Measurements from ENCODE around the gene SNRPB2.

SNRPB2 gene
- 54.7 to 55.2 reads per million in 2 donors for total RNA-seq

DNA sequence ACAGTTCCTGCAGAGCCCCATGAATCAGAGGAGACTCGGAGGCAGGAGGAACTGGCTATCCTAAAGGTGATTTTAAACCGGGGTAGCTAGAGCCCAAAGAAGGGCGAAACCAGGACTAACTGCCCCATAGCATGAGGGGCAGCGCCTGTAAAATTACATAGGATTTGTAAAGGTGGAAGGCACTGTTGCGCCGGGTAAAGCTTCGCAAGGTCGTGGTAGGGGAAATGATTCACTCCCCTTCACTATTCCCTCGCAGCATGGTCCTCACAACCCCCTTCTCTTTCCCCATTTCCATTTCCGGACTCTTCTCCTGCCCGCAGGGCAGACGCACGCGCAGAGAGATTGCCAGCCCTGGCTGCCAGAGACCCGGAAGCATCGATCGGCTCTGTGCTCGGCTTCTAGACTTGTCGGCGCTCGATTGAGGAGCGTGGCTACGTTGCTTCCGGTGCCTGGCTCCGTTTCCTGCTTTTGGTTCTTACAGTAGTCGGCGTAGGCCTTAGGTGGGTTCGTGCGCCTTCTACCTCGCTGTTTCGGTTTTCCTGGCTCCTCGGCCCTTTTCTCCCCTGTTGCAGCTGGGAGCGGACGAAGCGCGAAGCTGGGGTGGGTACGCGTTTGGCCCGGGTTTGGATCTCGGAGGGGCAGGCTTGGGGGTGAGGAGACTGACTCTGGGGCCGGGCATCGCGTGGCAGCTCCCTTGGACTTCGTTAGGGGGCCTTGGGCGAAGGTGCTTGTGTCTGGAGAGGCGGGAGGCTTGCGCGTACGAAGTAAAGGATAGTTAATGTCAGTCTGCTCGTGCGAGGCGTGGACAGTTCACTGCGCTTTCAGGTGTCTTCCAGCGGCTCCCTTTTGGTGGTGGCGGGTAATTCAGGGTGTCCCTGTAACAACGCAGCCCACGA is at the start of gene SNRPB2:
SNRPB2 (plus strand) TSS at position 462 of the 896 bp plus-strand sequence. CDS start 1,677 bp downstream, outside the sequence.
- peak; percentile 69 to 98 (median 85) for DNase-seq

- DNase-seq = no peak
Observed at GRCh38 chr20:16684416-16684815, 45.4 kb upstream of the SNRPB2 start.

- no peak for DNase-seq
Observed at GRCh38 chr20:16689906-16690305, 39.9 kb upstream of the SNRPB2 start.

GRCh38 chr20:16691381-16691780 is 38.4 kb upstream of the SNRPB2 start:
- DNase-seq = no peak

- DNase-seq = no peak
Observed at GRCh38 chr20:16692009-16692408, 37.8 kb upstream of the SNRPB2 start.

GRCh38 chr20:16692442-16692841 is 37.4 kb upstream of the SNRPB2 start:
- no peak for DNase-seq

- no peak for DNase-seq
Observed at GRCh38 chr20:16693278-16693677, 36.5 kb upstream of the SNRPB2 start.

- no peak for DNase-seq
Observed at GRCh38 chr20:16694161-16694560, 35.7 kb upstream of the SNRPB2 start.

- no peak for DNase-seq
Observed at GRCh38 chr20:16695628-16696027, 34.2 kb upstream of the SNRPB2 start.

DNA sequence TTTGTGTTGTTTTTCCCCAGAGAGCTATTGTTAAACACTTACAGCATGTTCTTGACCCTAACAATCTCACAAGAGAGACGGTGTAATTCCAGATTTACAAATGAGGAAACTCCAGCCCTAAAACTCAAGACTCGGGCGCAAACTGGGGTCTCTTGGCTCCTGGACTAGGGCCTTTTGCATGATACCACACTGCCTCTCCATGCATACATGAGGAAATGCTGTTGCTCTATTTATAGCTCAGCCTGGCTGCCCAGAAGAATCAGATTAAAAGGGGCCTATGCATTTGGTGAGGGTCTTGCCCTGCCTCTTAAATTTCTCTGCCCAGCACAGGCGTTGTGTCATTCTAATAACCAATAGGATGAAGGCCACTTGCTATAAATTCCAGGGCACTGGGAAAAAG is 30.5 kb upstream of the SNRPB2 start:
- no peak for DNase-seq

- peak in 2 of 5 experiments; percentile 27 to 65 for DNase-seq
Observed at GRCh38 chr20:16701296-16701695, 28.5 kb upstream of the SNRPB2 start.

- no peak for DNase-seq
Observed at GRCh38 chr20:16703570-16703969, 26.3 kb upstream of the SNRPB2 start.

DNA sequence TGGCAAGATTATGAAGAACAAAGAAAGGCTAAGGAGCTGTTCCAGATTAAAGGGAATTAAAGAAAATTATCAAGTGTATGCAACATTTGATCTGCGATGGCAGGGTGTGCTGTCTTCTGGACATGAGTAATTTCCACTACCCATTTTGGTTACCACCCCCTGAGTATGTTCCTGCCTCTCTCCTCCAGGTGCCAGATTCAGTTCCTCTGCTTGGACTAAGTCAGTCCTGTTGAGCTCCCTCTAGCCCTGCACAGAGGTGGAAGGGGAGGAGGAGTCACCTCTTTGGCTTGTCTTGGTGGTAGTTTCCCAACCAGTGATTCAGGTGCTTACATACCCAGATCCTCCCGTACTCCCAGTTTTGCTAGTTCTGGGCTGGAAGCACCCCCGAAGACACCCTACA is 22.2 kb upstream of the SNRPB2 start:
- DNase-seq = no peak

DNA sequence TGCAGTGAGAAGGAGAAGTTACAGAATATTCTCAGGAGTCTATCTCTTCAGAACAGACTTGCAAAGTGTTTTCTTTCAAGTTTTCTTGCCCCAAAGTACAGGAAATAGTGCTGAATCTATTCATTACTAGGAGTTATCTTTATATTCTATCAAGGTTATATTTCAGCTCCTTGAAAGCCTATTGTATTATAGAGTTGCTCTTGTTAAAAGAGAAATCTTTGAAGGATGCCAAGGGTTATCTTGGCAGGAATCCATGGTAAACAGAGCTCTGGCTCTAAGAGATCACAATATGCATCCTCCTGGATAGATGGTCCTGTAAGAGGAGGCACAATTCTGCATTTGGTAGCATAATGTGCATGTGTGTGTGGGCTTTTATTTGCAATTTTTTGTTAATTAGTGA is 21.2 kb upstream of the SNRPB2 start:
- DNase-seq = peak in 1 of 5 experiments; percentile 41

DNA sequence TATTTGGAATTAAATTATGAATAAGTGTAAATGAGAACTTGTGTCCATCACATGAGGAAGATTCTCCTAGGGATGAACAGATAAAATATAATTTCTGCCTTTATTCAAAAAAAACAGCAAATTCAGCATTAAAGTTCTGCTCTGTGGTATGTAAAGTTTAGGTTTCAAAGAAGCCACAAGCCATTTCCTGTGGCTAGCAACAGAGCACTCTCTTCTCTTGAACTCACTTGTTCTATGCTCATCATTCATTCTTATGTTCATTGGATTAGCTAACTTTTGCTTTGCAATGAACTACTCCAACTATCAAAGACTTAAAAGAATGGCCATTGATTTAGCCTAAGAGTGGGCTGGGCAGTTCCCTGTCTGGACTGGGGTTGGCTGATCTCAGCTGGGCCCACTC is 20.8 kb upstream of the SNRPB2 start:
- DNase-seq = peak in 2 of 5 experiments; percentile 18 to 89

- DNase-seq = no peak
Observed at GRCh38 chr20:16710781-16711180, 19.0 kb upstream of the SNRPB2 start.

GRCh38 chr20:16711661-16712258 is 18.1 kb upstream of the SNRPB2 start:
- DNase-seq = no peak

DNA sequence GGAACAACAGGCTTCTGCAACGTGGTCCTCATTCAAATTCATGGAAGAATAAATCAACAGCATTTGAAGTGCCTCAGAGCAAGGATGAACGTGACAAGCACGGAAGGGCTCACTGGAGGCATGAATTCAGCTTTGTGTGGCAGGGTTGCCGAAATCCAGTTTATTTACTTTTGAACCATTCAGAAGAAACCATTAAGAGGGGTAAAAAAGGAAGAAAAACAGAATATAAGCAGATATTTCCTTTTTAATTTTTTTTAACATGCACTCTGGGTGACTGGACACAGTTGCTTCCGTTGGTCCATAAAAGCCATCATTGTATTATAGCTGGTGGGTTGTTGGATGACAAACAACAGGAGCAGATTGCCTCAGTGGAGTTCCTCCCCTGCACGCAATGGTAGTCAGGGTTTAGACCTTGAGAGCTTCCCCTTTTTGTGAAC is 17.3 kb upstream of the SNRPB2 start:
- no peak for DNase-seq

DNA sequence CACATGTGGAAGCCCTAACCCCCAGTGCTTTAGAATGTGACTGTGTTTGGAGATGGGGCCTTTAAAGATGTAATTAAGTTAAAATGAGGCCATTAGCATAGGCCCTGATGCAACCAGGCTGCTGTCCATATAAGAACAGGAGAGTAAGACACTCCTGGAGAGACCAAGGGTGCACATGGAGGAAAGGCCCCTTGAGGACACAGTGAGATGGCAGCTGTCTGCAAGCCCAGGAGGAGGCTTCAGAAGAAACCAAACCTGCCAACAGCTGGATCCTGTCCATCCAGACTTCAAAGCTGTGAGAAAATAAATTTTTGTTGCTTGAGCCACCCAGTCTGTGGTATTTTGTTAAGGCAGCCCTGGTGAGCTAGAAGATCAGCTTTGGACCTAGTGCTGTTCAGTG is 16.8 kb upstream of the SNRPB2 start:
- no peak for DNase-seq

DNA sequence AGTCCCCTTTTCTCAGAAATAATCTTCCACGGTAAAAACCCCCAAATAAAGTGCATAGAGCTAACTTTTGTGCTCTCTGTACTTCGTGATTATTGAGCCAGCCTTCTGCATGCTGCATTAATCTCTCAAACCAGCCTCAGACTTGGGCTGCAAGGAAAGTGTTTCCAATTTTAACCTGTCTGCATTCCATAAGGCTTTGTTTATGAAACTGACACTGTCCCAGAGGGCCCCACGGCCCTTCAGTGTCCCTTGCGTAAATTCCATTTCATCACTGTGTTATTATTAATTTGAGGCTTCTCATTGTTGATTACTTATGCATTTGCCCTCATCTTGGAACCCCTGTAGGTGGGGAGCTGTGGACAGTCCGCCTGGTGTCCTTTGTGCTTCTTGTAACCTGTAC is 15.6 kb upstream of the SNRPB2 start:
- no peak for DNase-seq

DNA sequence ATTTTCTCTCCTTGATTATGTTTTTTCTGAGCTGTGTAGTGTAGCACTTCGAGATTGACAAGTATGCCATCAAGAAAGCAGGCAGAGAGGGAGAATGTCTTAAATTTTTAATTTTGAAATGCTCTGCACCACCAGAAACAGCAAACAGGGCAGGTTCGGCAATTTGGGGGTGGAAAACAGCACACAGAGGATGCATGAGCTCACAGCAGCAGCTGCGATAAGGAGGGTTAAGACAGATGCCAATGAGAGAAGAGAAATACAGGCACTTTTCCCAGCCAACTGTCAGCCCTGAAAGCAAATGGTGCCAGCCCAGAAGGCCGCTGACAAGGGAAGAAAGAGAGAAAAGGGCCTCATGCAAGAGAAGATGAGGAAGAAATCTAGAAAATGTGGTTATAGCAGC is 15.1 kb upstream of the SNRPB2 start:
- DNase-seq = no peak

DNA sequence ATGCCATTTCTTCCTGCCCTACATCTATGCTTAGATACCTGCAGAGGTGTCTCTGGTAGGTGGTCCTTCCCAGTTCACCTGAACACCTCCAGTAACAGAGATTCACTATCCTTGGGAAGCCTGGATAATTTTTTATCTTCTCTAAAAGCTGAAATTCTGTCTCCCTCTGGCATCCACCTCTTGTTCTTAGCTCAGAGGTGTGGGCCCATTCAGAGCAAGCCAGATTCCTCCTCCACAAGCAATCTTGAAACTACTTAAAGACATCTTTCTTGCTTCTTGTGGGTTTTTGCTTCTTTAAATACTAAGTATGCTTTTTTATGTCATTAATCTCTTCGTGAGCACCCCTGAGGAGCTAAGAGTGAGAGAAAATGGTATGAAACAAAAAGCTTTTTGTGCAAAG is 10.4 kb upstream of the SNRPB2 start:
- no peak for DNase-seq

DNA sequence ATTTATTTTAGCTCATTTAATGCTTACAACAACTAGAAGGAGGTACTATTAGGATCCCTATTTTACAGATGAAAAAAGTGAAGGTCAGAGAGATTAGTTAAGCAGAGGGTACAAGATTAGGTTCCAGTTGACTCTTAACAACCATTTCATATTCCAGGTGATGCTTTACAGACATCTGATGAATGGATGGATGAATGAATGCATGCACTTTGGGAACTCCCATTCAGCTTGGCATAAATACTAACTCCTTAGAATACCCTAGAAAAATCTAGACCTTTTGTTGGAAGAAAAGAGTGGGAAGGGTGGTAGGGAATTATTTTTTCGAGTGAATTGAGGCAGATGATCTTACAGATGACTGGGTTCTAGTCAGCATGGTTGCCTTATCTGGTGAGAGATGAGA is 746 bp upstream of the SNRPB2 start:
- DNase-seq = no peak

DNA sequence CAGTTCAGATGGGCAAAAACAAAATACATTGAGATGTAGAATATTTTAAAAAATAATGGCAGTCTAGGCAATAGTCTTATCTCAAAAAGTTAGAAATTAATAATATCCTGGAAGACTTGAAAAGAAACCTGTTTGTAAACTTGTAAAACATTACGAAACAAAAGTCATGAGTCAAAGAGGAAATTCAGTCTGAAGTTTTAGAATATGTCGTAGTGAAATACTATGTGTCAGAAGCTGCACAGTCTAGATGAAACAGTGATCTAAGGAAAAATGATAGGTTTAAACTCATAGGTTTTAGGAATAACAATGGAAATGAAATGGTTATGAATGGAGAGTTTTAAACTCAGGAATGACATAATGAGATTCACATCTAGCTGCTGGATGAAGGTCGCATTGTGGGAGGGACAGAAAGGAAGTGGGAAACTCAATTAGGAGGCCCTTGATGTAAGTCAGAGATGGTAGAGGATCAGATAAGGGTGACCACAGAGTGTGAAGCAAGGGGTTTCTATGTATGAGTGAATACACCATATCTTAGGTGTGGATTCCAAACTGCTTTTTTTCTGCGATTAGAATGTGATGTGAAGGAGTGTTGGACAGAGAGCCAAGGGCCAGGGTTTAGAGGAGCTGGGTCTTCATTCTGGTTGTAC is 2.8 kb downstream of the SNRPB2 start:
- peak in 3 of 5 experiments; percentile 5 to 92 (median 40) for DNase-seq
